Measurements from ENCODE around the gene GPR62.

GPR62 gene

GRCh38 chr3:51997172-51997571 lies 42.0 kb downstream of the GPR62 start:
- no peak for DNase-seq (ENCODE audit: low read depth)
- no peak for TF ChIP-seq CTCF (IDR thresholded peaks at IDR 0.05; ENCODE audit: control insufficient read depth, insufficient read depth, low read depth, low read length, missing control alignments)
- H3K4me3 ChIP-seq (ENCODE audit: control insufficient read depth, low read depth, low read length), result no peak overlapping the region

GRCh38 chr3:51997935-51998596 lies 42.9 kb downstream of the GPR62 start:
- no peak for TF ChIP-seq CTCF (IDR thresholded peaks at IDR 0.05; ENCODE audit: control insufficient read depth, insufficient read depth, low read depth, low read length, missing control alignments)
- no peak for DNase-seq (ENCODE audit: low read depth)
- H3K4me3 ChIP-seq (ENCODE audit: control insufficient read depth, low read depth, low read length), result no peak overlapping the region

GRCh38 chr3:51998774-51999173 lies 43.6 kb downstream of the GPR62 start:
- DNase-seq (ENCODE audit: low read depth), result no peak
- TF ChIP-seq CTCF (IDR thresholded peaks at IDR 0.05; ENCODE audit: control insufficient read depth, insufficient read depth, low read depth, low read length, missing control alignments), result no peak
- no peak overlapping the region for H3K4me3 ChIP-seq (ENCODE audit: control insufficient read depth, low read depth, low read length)

GRCh38 chr3:51999846-52000245 lies 44.7 kb downstream of the GPR62 start:
- H3K4me3 ChIP-seq (ENCODE audit: control insufficient read depth, low read depth, low read length), result no peak overlapping the region
- no peak for TF ChIP-seq CTCF (IDR thresholded peaks at IDR 0.05; ENCODE audit: control insufficient read depth, insufficient read depth, low read depth, low read length, missing control alignments)
- no peak for DNase-seq (ENCODE audit: low read depth)

- no peak overlapping the region for H3K4me3 ChIP-seq (ENCODE audit: control insufficient read depth, low read depth, low read length)
- peak; percentile 98 for TF ChIP-seq CTCF (IDR thresholded peaks at IDR 0.05; ENCODE audit: control insufficient read depth, insufficient read depth, low read depth, low read length, missing control alignments)
- DNase-seq (ENCODE audit: low read depth), result no peak
These were observed 46.3 kb downstream of the GPR62 start for GRCh38 chr3:52001443-52001974.

- no peak for TF ChIP-seq CTCF (IDR thresholded peaks at IDR 0.05; ENCODE audit: control insufficient read depth, insufficient read depth, low read depth, low read length, missing control alignments)
- no peak for DNase-seq (ENCODE audit: low read depth)
- no peak overlapping the region for H3K4me3 ChIP-seq (ENCODE audit: control insufficient read depth, low read depth, low read length)
These were observed 47.6 kb downstream of the GPR62 start for GRCh38 chr3:52002748-52003147.

Data from AG09309 (cell line).